Esophagus squamous epithelium (tissue), 4 donors: ENCODE data around the gene COPZ1.

ENCODE experiments used
- POLR2A ChIP-seq, 4 donors: fragments of 450-650 bp; IDR thresholded peaks; one replicate each; pipeline ENCODE4 v1.6.1; 2017; ENCODE audit warnings: antibody characterized with exemption in 4 of 4, mild to moderate bottlenecking in 4 of 4, moderate library complexity in 3 of 4
- TF ChIP-seq, protein P1 (sequence below), 6 experiments: fragments of 450-650 bp in 4 of 6; fragments of 200-600 bp in 2 of 6; sonication (generic) in 2 of 6; IDR thresholded peaks; one replicate each; pipeline ENCODE4 v1.5.1; 2016 to 2019; ENCODE audit warnings: antibody characterized with exemption in 6 of 6, mild to moderate bottlenecking in 4 of 6, moderate library complexity in 4 of 6

DNA sequence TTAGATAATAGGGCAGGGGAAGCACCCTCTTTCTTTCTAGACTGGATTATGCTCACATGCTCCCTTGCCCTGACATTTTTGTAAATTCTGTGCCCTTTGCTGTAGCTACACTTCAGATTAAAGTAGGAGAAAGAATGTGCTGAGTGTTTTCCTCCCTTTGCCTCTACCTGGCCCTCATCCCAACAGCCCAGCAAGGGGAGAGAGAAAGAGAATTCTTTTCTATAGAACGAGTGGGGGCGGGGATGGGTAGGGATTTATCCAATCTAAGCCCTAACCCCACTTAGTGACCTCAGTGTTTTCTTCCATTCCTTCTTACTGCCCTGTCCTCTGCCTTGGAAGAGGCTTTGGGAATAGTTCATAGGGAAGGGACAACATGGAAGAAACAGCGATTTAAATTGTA, 25.8 kb downstream of the COPZ1 start:
- TF ChIP-seq, protein P1, sequence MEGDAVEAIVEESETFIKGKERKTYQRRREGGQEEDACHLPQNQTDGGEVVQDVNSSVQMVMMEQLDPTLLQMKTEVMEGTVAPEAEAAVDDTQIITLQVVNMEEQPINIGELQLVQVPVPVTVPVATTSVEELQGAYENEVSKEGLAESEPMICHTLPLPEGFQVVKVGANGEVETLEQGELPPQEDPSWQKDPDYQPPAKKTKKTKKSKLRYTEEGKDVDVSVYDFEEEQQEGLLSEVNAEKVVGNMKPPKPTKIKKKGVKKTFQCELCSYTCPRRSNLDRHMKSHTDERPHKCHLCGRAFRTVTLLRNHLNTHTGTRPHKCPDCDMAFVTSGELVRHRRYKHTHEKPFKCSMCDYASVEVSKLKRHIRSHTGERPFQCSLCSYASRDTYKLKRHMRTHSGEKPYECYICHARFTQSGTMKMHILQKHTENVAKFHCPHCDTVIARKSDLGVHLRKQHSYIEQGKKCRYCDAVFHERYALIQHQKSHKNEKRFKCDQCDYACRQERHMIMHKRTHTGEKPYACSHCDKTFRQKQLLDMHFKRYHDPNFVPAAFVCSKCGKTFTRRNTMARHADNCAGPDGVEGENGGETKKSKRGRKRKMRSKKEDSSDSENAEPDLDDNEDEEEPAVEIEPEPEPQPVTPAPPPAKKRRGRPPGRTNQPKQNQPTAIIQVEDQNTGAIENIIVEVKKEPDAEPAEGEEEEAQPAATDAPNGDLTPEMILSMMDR (IDR thresholded peaks at IDR 0.05), result no peak
- TF ChIP-seq POLR2A (IDR thresholded peaks at IDR 0.05), result no peak
